A549 (cell line): ENCODE results near the gene PANX2. TPM values are rescaled to one million over a fixed set of nuclear protein-coding genes. Genes with fewer than 3 reads are reported as not detected.

Source experiments
- ATAC-seq, 2 experiments: fragments of 200-7000 bp in 1 of 2; fragments of >200 bp in 1 of 2; cut with Nextera tagmentation in 1 of 2; cut with Tn5 transposase in 1 of 2; 3 replicates each; pipeline versions ENCODE4 v1.8.0 to v1.9.1; 2018 to 2020; ENCODE audit warnings: mild to moderate bottlenecking in 1 of 2, moderate library complexity in 1 of 2
- CTCF ChIA-PET: fragments of 300-600 bp; sonication (Branson Sonifier 250); formaldehyde crosslinking; extraction: SDS; loops from one replicate; lab custom pipeline; 2021; ENCODE audit warnings: antibody characterized with exemption, inconsistent platforms; lab: Yijun Ruan, JAX
- POLR2A ChIA-PET: fragments of 350-600 bp; formaldehyde crosslinking; extraction: SDS; loops from one replicate; lab custom pipeline; 2021; ENCODE audit warnings: antibody characterized with exemption, inconsistent platforms; lab: Yijun Ruan, JAX
- DNase-seq, 2 experiments: peaks; one replicate each; pipeline versions ENCODE4 v3.0.0 to v3.0.0-alpha.2; 2011 to 2016; ENCODE audit warnings: low read depth in 1 of 2, low spot score in 1 of 2
- FAIRE-seq: peaks from 2 replicates; lab custom pipeline; 2011; peaks lifted over from hg19 to GRCh38; lab: Jason Lieb, UNC
- H3K27ac ChIP-seq, 2 experiments: fragments of >200 bp; sonication (Bioruptor Twin); formaldehyde crosslinking; 3 replicates each; pipeline ENCODE4 v1.5.1; 2016 to 2017
- H3K4me1 ChIP-seq: fragments of >200 bp; sonication (Bioruptor Twin); formaldehyde crosslinking; 3 replicates; pipeline ENCODE4 v1.6.1; 2016
- H3K4me2 ChIP-seq: fragments of >200 bp; sonication (Bioruptor Twin); formaldehyde crosslinking; 3 replicates; pipeline ENCODE4 v1.6.1; 2016
- H3K4me3 ChIP-seq: fragments of >200 bp; sonication (Bioruptor Twin); formaldehyde crosslinking; 3 replicates; pipeline ENCODE4 v1.5.1; 2016
- H3K9me3 ChIP-seq: fragments of >200 bp; sonication (Bioruptor Twin); formaldehyde crosslinking; 3 replicates; pipeline ENCODE4 v1.6.1; 2016
- CTCF ChIP-seq: fragments of >200 bp; sonication (Bioruptor Twin); formaldehyde crosslinking; IDR thresholded peaks from 3 replicates; pipeline ENCODE4 v1.5.1; 2016
- EHF ChIP-seq: fragments of 250-450 bp; sonication (Bioruptor Pico); IDR thresholded peaks from 2 replicates; pipeline ENCODE4 v1.5.0; 2020; ENCODE audit warnings: mild to moderate bottlenecking
- ESRRA ChIP-seq: fragments of 150-350 bp; IDR thresholded peaks from 2 replicates; pipeline ENCODE4 v1.6.1; 2014; ENCODE audit warnings: mild to moderate bottlenecking, low read length, borderline replicate concordance
- FOSB ChIP-seq: fragments of 250-450 bp; sonication (Bioruptor Pico); IDR thresholded peaks from 2 replicates; pipeline ENCODE4 v1.5.0; 2020; ENCODE audit warnings: mild to moderate bottlenecking, moderate library complexity
- HOXB13 ChIP-seq: fragments of 250-450 bp; sonication (Bioruptor Pico); IDR thresholded peaks from 2 replicates; pipeline ENCODE4 v1.5.0; 2020; ENCODE audit warnings: low read depth, mild to moderate bottlenecking, moderate library complexity
- JUNB ChIP-seq: fragments of >200 bp; sonication (Bioruptor Twin); formaldehyde crosslinking; IDR thresholded peaks from 2 replicates; pipeline ENCODE4 v1.6.1; 2016
- MAFK ChIP-seq: fragments of 450-650 bp; IDR thresholded peaks from 2 replicates; pipeline ENCODE4 v1.6.1; 2014; ENCODE audit not compliant: partially characterized antibody
- MAZ ChIP-seq: fragments of 150-350 bp; IDR thresholded peaks from 2 replicates; pipeline ENCODE4 v1.6.1; 2014; ENCODE audit warnings: antibody characterized with exemption, low read depth, low read length, borderline replicate concordance
- NFE2L2 ChIP-seq: fragments of 150-350 bp; conservative IDR thresholded peaks from 2 replicates; pipeline ENCODE4 v1.6.1; 2014; ENCODE audit warnings: low read length
- NPAS2 ChIP-seq: fragments of 250-450 bp; sonication (Bioruptor Pico); IDR thresholded peaks from 2 replicates; pipeline ENCODE4 v1.8.0; 2022; ENCODE audit warnings: mild to moderate bottlenecking, moderate library complexity, borderline replicate concordance
- PBX3 ChIP-seq: IDR thresholded peaks from 2 replicates; pipeline ENCODE4 v1.6.1; 2012
- POLR2AphosphoS2 ChIP-seq: conservative IDR thresholded peaks from 2 replicates; pipeline ENCODE4 v1.6.1; 2012; ENCODE audit warnings: low read length, improper control_type of control experiment, inconsistent platforms
- RAD21 ChIP-seq, 2 experiments: fragments of >200 bp in 1 of 2; sonication (Bioruptor Twin) in 1 of 2; formaldehyde crosslinking in 1 of 2; IDR thresholded peaks in 1 of 2; conservative IDR thresholded peaks in 1 of 2; 2 replicates in 1 of 2; 3 replicates in 1 of 2; pipeline ENCODE4 v1.6.1; 2012 to 2018; ENCODE audit warnings: inconsistent platforms in 1 of 2
- RARB ChIP-seq: fragments of 250-450 bp; sonication (Bioruptor Pico); IDR thresholded peaks from 2 replicates; pipeline ENCODE4 v1.8.0; 2021; ENCODE audit warnings: mild to moderate bottlenecking, moderate library complexity
- RCOR1 ChIP-seq: fragments of 150-350 bp; IDR thresholded peaks from 2 replicates; pipeline ENCODE4 v1.6.1; 2014; ENCODE audit warnings: antibody characterized with exemption, low read length, low read depth
- RFX5 ChIP-seq: fragments of 450-650 bp; IDR thresholded peaks from 2 replicates; pipeline ENCODE4 v1.7.1; 2014; ENCODE audit warnings: antibody characterized with exemption, mild to moderate bottlenecking, moderate library complexity
- SMC3 ChIP-seq: fragments of >200 bp; sonication (Bioruptor Twin); formaldehyde crosslinking; IDR thresholded peaks from 3 replicates; pipeline ENCODE4 v1.6.1; 2018; ENCODE audit warnings: inconsistent platforms
- TP53 ChIP-seq: fragments of 250-450 bp; sonication (Bioruptor Pico); IDR thresholded peaks from 2 replicates; pipeline ENCODE4 v1.5.0; 2021; ENCODE audit warnings: mild to moderate bottlenecking, moderate library complexity
- USF2 ChIP-seq: fragments of 450-650 bp; IDR thresholded peaks from 2 replicates; pipeline ENCODE4 v1.6.1; 2014; ENCODE audit warnings: antibody characterized with exemption
- WGBS: methylation state at CpG from one replicate; pipeline ENCODE4 v1.1.6; 2017; ENCODE audit errors: missing lambda C conversion rate; 5-methylcytosine and 5-hydroxymethylcytosine counted together
- polyA plus RNA-seq, 4 experiments: library from polyadenylated mRNA; depleted of rRNA in 3 of 4; stranded (reverse); fragments of >200 nt; fragmentation: RNase III in 1 of 4; extraction: RNeasy Plus Mini Kit Qiagen cat#74134 plus additional on column Dnase treatment in 1 of 4; gene quantifications; 2 replicates in 3 of 4; 3 replicates in 1 of 4; pipeline ENCODE4 v1.2.3, GENCODE V29; 2011 to 2017

PANX2 gene
- polyA plus RNA-seq, 2 of the 4 experiments (the other 2 are of a cell fraction): 1.6 to 4.4 TPM

GRCh38 chr22:50207383-50208140, 37.0 kb downstream of the PANX2 start (continued):
- TF ChIP-seq MAFK (no peak), RARB (CRISPR knock-in tag) (no peak), EHF (CRISPR knock-in tag) (no peak), NFE2L2 (no peak)

GRCh38 chr22:50208430-50208938, 38.0 kb downstream of the PANX2 start:
- FAIRE-seq (no peak), ATAC-seq (no peak)
- no peaks in the 10 kb centered on the region for H3K4me1 ChIP-seq
- H3K4me3 ChIP-seq: no peak overlapping the region
- ChIA-PET CTCF (interaction anchor here (0.8 to 4.6 kb wide), 5 partner anchors 19 to 65 kb away, joined by 3 to 32 read pairs (median 4); no protein-coding TSS in a partner anchor), POLR2A (interaction anchor here (0.7 kb wide), 1 partner anchor 59 kb away, joined by 5 read pairs; no protein-coding TSS in a partner anchor)
- H3K4me2 ChIP-seq: no peak overlapping the region
- WGBS: 90% methylated on average over 16 of the region's 22 CpGs
- H3K9me3 ChIP-seq: peaks cover under 1% of the 10 kb centered on the region; the same call in 1 of the 3 replicates
- TF ChIP-seq TP53 (CRISPR knock-in tag): no peak
- TF ChIP-seq HOXB13 (CRISPR knock-in tag): no peak
- TF ChIP-seq MAZ: no peak
- TF ChIP-seq FOSB (CRISPR knock-in tag): no peak
- TF ChIP-seq ESRRA: no peak
- TF ChIP-seq JUNB: no peak
- TF ChIP-seq PBX3: no peak
- no peak for TF ChIP-seq POLR2AphosphoS2
- TF ChIP-seq USF2: no peak
- TF ChIP-seq SMC3: no peak
- TF ChIP-seq NPAS2: no peak
- TF ChIP-seq, all 56 proteins: peak for 0
- no peak for DNase-seq
- H3K27ac ChIP-seq: no peak overlapping the region

GRCh38 chr22:50208939-50209892, 38.7 kb downstream of the PANX2 start:
- FAIRE-seq (no peak), DNase-seq (no peak), ATAC-seq (peak; percentile 6 to 42; a peak in 5 of 6 replicates)
- H3K9me3 ChIP-seq: no peaks in the 10 kb centered on the region
- CTCF ChIA-PET: interaction anchor here (0.8 to 4.6 kb wide), 5 partner anchors 18 to 66 kb away, joined by 3 to 32 read pairs (median 4); no protein-coding TSS in a partner anchor
- POLR2A ChIA-PET: interaction anchor here (0.7 kb wide), 1 partner anchor 60 kb away, joined by 5 read pairs; no protein-coding TSS in a partner anchor
- no peak overlapping the region for H3K27ac ChIP-seq
- WGBS: 64% methylated on average over 10 of the region's 31 CpGs
- no peak overlapping the region for H3K4me3 ChIP-seq
- H3K4me2 ChIP-seq: no peak overlapping the region
- no peak for TF ChIP-seq RCOR1
- H3K4me1 ChIP-seq: no peaks in the 10 kb centered on the region

- H3K27ac ChIP-seq: no peak overlapping the region
- ChIA-PET POLR2A (no interaction called here), CTCF (interaction anchor here (1.0 to 3.2 kb wide), 3 partner anchors 11 to 61 kb away, joined by 3 to 18 read pairs (median 3); no protein-coding TSS in a partner anchor)
- peak; percentile 52 to 58 for DNase-seq
- H3K9me3 ChIP-seq: no peaks in the 10 kb centered on the region
- WGBS: 58% methylated on average over 20 of the region's 20 CpGs
- no peak for FAIRE-seq
- H3K4me2 ChIP-seq: no peak overlapping the region
- ATAC-seq: peak; percentile 77 to 78
- TF ChIP-seq RFX5 (no peak), RAD21 (conservative IDR thresholded peaks at IDR 0.05 in 1 of 2, IDR thresholded peaks at IDR 0.05 in 1 of 2) (peak; percentile 54 to 56), SMC3 (peak; percentile 63; the same call in 2 of the 3 replicates), CTCF (peak; percentile 66)
- H3K4me1 ChIP-seq: no peaks in the 10 kb centered on the region
- no peak overlapping the region for H3K4me3 ChIP-seq
Observed at GRCh38 chr22:50209893-50210292, 39.4 kb downstream of the PANX2 start.
